Choroid plexus epithelial cell (primary cell): ENCODE results near the gene PRSS36.

Experiments
- DNase-seq: peaks from one replicate; pipeline ENCODE4 v3.0.0-alpha.2; 2010; ENCODE audit warnings: low read depth
- H3K4me3 ChIP-seq: 2 replicates; pipeline ENCODE4 v1.5.1; 2011; ENCODE audit warnings: low read depth, mild to moderate bottlenecking, control low read depth, low read length, moderate library complexity
- CTCF ChIP-seq: conservative IDR thresholded peaks from 2 replicates; pipeline ENCODE4 v1.5.1; 2011; ENCODE audit warnings: low read depth, mild to moderate bottlenecking, control low read depth, inconsistent platforms, low read length, moderate library complexity

PRSS36 gene

GRCh38 chr16:31188450-31189411 lies 38.9 kb upstream of the PRSS36 start:
- no peak for DNase-seq
- no peak for TF ChIP-seq CTCF
- no peak overlapping the region for H3K4me3 ChIP-seq

- no peak for DNase-seq
- H3K4me3 ChIP-seq, result no peak overlapping the region
- TF ChIP-seq CTCF, result no peak
Measured at GRCh38 chr16:31187808-31188189, 37.9 kb upstream of the PRSS36 start.

GRCh38 chr16:31186930-31187807 lies 37.3 kb upstream of the PRSS36 start:
- no peak for DNase-seq
- TF ChIP-seq CTCF, result no peak
- no peak overlapping the region for H3K4me3 ChIP-seq

GRCh38 chr16:31186176-31186575 lies 36.3 kb upstream of the PRSS36 start:
- DNase-seq, result peak; percentile 23
- TF ChIP-seq CTCF, result no peak
- H3K4me3 ChIP-seq, result no peak overlapping the region

- no peak for DNase-seq
- no peak for TF ChIP-seq CTCF
- no peak overlapping the region for H3K4me3 ChIP-seq
Measured at GRCh38 chr16:31185339-31185738, 35.5 kb upstream of the PRSS36 start.

GRCh38 chr16:31184888-31185287 lies 35.0 kb upstream of the PRSS36 start:
- H3K4me3 ChIP-seq, result no peak overlapping the region
- TF ChIP-seq CTCF, result no peak
- no peak for DNase-seq
